ENCODE data around the gene XYLT1. TPM values are rescaled to one million over a fixed set of nuclear protein-coding genes. Genes with fewer than 3 reads are reported as not detected.

The XYLT1 gene
- total RNA-seq, 1 experiment from 2014 or later = 25.0 TPM

DNA sequence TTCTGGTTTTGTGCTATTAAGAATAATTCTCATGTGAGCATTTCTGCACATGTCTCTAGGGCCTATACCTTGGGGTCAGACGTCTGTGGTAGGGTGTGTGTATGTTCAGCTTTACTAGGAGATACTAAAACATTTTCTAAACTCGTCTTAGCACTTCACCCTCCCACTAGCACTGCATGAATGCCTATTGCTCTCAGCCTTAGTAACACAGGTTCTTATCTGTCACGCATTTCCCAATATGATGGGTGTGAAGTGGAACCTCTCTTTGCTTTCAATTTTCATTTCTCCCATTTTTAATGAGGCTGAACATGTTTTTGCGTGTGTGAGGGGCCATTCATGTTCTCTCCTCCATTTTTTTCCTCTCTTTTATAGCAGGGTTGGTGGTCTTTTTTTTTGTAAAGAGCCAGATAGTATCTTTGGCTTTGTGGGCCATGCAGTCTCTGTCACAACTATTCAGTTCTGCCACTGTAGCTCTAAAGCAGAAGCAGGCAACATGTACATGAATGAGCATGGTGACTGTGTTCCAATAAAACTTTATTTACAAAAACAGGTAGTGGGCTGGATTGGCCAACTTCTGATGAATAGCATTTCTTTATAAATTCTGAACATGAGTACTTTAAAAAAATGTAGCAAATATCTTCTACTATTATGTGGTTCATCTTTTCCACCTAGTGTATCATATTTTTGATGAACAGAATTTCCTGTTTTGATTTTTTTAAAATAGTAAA is 354.0 kb downstream of the XYLT1 start (continued):
- TF ChIP-seq, protein P1, sequence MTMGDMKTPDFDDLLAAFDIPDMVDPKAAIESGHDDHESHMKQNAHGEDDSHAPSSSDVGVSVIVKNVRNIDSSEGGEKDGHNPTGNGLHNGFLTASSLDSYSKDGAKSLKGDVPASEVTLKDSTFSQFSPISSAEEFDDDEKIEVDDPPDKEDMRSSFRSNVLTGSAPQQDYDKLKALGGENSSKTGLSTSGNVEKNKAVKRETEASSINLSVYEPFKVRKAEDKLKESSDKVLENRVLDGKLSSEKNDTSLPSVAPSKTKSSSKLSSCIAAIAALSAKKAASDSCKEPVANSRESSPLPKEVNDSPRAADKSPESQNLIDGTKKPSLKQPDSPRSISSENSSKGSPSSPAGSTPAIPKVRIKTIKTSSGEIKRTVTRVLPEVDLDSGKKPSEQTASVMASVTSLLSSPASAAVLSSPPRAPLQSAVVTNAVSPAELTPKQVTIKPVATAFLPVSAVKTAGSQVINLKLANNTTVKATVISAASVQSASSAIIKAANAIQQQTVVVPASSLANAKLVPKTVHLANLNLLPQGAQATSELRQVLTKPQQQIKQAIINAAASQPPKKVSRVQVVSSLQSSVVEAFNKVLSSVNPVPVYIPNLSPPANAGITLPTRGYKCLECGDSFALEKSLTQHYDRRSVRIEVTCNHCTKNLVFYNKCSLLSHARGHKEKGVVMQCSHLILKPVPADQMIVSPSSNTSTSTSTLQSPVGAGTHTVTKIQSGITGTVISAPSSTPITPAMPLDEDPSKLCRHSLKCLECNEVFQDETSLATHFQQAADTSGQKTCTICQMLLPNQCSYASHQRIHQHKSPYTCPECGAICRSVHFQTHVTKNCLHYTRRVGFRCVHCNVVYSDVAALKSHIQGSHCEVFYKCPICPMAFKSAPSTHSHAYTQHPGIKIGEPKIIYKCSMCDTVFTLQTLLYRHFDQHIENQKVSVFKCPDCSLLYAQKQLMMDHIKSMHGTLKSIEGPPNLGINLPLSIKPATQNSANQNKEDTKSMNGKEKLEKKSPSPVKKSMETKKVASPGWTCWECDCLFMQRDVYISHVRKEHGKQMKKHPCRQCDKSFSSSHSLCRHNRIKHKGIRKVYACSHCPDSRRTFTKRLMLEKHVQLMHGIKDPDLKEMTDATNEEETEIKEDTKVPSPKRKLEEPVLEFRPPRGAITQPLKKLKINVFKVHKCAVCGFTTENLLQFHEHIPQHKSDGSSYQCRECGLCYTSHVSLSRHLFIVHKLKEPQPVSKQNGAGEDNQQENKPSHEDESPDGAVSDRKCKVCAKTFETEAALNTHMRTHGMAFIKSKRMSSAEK (CRISPR knock-in tag; IDR thresholded peaks at IDR 0.05; ENCODE audit: borderline replicate concordance) = no peak
- TF ChIP-seq ZNF317 (CRISPR knock-in tag; IDR thresholded peaks at IDR 0.05; ENCODE audit: borderline replicate concordance, low read depth) = no peak
- no peak for TF ChIP-seq NR3C1 (CRISPR knock-in tag; conservative IDR thresholded peaks at IDR 0.05; ENCODE audit: low read depth)
- TF ChIP-seq, protein P2, sequence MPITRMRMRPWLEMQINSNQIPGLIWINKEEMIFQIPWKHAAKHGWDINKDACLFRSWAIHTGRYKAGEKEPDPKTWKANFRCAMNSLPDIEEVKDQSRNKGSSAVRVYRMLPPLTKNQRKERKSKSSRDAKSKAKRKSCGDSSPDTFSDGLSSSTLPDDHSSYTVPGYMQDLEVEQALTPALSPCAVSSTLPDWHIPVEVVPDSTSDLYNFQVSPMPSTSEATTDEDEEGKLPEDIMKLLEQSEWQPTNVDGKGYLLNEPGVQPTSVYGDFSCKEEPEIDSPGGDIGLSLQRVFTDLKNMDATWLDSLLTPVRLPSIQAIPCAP (CRISPR knock-in tag; IDR thresholded peaks at IDR 0.05) = no peak
- TF ChIP-seq CREM (CRISPR knock-in tag; IDR thresholded peaks at IDR 0.05) = no peak
- TF ChIP-seq FOXP1 (CRISPR knock-in tag; IDR thresholded peaks at IDR 0.05; ENCODE audit: borderline replicate concordance) = no peak
- TF ChIP-seq, protein P3, sequence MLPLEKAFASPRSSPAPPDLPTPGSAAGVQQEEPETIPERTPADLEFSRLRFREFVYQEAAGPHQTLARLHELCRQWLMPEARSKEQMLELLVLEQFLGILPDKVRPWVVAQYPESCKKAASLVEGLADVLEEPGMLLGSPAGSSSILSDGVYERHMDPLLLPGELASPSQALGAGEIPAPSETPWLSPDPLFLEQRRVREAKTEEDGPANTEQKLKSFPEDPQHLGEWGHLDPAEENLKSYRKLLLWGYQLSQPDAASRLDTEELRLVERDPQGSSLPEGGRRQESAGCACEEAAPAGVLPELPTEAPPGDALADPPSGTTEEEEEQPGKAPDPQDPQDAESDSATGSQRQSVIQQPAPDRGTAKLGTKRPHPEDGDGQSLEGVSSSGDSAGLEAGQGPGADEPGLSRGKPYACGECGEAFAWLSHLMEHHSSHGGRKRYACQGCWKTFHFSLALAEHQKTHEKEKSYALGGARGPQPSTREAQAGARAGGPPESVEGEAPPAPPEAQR (CRISPR knock-in tag; IDR thresholded peaks at IDR 0.05) = no peak
- TF ChIP-seq, protein P4, sequence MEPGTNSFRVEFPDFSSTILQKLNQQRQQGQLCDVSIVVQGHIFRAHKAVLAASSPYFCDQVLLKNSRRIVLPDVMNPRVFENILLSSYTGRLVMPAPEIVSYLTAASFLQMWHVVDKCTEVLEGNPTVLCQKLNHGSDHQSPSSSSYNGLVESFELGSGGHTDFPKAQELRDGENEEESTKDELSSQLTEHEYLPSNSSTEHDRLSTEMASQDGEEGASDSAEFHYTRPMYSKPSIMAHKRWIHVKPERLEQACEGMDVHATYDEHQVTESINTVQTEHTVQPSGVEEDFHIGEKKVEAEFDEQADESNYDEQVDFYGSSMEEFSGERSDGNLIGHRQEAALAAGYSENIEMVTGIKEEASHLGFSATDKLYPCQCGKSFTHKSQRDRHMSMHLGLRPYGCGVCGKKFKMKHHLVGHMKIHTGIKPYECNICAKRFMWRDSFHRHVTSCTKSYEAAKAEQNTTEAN (CRISPR knock-in tag; IDR thresholded peaks at IDR 0.05) = no peak

DNA sequence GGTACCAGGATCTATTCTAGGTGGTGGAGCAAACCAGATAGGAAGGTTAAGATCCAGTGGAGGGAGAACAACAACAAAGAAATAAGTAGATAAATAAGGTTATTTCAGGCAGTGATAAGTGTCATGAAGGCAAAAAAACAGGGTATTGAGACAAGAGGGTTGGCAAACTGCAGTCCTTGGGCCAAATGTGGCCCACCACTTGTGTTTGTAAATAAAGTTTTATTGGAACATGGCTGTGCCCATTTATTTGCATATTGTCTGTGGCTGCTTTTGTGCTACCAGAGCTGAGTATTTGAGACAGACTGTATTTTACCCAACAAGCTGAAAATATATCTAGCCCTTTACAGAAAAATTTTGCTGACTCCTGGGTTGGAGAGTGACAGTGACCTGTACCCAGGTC is 361.3 kb downstream of the XYLT1 start:
- H3K36me3 Mint-ChIP-seq = no peaks in the 10 kb centered on the region; the same call in 1 of the 2 replicates
- H3K4me1 Mint-ChIP-seq = peaks cover 21% of the 10 kb centered on the region
- H3K27ac Mint-ChIP-seq = no peak overlapping the region
- no peaks in the 10 kb centered on the region for H3K27me3 Mint-ChIP-seq (ENCODE audit: low read depth)
- no peaks in the 10 kb centered on the region for H3K9me3 Mint-ChIP-seq
- ATAC-seq (no peak), DNase-seq (ENCODE audit: low spot score) (no peak)
- POLR2A ChIA-PET = no interaction called here
- CTCF ChIA-PET = no interaction called here
- H3K4me3 Mint-ChIP-seq = no peak overlapping the region
- TF ChIP-seq, protein P5, sequence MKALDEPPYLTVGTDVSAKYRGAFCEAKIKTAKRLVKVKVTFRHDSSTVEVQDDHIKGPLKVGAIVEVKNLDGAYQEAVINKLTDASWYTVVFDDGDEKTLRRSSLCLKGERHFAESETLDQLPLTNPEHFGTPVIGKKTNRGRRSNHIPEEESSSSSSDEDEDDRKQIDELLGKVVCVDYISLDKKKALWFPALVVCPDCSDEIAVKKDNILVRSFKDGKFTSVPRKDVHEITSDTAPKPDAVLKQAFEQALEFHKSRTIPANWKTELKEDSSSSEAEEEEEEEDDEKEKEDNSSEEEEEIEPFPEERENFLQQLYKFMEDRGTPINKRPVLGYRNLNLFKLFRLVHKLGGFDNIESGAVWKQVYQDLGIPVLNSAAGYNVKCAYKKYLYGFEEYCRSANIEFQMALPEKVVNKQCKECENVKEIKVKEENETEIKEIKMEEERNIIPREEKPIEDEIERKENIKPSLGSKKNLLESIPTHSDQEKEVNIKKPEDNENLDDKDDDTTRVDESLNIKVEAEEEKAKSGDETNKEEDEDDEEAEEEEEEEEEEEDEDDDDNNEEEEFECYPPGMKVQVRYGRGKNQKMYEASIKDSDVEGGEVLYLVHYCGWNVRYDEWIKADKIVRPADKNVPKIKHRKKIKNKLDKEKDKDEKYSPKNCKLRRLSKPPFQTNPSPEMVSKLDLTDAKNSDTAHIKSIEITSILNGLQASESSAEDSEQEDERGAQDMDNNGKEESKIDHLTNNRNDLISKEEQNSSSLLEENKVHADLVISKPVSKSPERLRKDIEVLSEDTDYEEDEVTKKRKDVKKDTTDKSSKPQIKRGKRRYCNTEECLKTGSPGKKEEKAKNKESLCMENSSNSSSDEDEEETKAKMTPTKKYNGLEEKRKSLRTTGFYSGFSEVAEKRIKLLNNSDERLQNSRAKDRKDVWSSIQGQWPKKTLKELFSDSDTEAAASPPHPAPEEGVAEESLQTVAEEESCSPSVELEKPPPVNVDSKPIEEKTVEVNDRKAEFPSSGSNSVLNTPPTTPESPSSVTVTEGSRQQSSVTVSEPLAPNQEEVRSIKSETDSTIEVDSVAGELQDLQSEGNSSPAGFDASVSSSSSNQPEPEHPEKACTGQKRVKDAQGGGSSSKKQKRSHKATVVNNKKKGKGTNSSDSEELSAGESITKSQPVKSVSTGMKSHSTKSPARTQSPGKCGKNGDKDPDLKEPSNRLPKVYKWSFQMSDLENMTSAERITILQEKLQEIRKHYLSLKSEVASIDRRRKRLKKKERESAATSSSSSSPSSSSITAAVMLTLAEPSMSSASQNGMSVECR (CRISPR knock-in tag; IDR thresholded peaks at IDR 0.05; ENCODE audit: borderline replicate concordance) = no peak
- no peak for TF ChIP-seq SP1 (CRISPR knock-in tag; conservative IDR thresholded peaks at IDR 0.05)
- TF ChIP-seq, protein P6, sequence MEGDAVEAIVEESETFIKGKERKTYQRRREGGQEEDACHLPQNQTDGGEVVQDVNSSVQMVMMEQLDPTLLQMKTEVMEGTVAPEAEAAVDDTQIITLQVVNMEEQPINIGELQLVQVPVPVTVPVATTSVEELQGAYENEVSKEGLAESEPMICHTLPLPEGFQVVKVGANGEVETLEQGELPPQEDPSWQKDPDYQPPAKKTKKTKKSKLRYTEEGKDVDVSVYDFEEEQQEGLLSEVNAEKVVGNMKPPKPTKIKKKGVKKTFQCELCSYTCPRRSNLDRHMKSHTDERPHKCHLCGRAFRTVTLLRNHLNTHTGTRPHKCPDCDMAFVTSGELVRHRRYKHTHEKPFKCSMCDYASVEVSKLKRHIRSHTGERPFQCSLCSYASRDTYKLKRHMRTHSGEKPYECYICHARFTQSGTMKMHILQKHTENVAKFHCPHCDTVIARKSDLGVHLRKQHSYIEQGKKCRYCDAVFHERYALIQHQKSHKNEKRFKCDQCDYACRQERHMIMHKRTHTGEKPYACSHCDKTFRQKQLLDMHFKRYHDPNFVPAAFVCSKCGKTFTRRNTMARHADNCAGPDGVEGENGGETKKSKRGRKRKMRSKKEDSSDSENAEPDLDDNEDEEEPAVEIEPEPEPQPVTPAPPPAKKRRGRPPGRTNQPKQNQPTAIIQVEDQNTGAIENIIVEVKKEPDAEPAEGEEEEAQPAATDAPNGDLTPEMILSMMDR (IDR thresholded peaks at IDR 0.05) = no peak
- TF ChIP-seq, protein P7, sequence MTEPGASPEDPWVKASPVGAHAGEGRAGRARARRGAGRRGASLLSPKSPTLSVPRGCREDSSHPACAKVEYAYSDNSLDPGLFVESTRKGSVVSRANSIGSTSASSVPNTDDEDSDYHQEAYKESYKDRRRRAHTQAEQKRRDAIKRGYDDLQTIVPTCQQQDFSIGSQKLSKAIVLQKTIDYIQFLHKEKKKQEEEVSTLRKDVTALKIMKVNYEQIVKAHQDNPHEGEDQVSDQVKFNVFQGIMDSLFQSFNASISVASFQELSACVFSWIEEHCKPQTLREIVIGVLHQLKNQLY (CRISPR knock-in tag; IDR thresholded peaks at IDR 0.05) = no peak
- TF ChIP-seq SMAD4 (CRISPR knock-in tag; IDR thresholded peaks at IDR 0.05) = no peak
- no peak for TF ChIP-seq NR2C2 (CRISPR knock-in tag; IDR thresholded peaks at IDR 0.05)
- no peak for TF ChIP-seq NFYB (CRISPR knock-in tag; conservative IDR thresholded peaks at IDR 0.05; ENCODE audit: low read depth)
- TF ChIP-seq NFATC4 (CRISPR knock-in tag; IDR thresholded peaks at IDR 0.05) = no peak
- no peak for TF ChIP-seq ZNF219 (CRISPR knock-in tag; IDR thresholded peaks at IDR 0.05; ENCODE audit: borderline replicate concordance)
- no peak for TF ChIP-seq GRHL2 (CRISPR knock-in tag; IDR thresholded peaks at IDR 0.05; ENCODE audit: insufficient replicate concordance, severe bottlenecking)
- TF ChIP-seq SOX15 (CRISPR knock-in tag; IDR thresholded peaks at IDR 0.05) = no peak
- TF ChIP-seq FOXK1 (CRISPR knock-in tag; IDR thresholded peaks at IDR 0.05) = no peak
